Measurements from ENCODE around the gene JUP. TPM values are rescaled to one million over a fixed set of nuclear protein-coding genes. Genes with fewer than 3 reads are reported as not detected.
A peak's percentile ranks its signal among the peaks of the same experiment; 100 is the strongest.

Gene JUP
- total RNA-seq, 1 experiment from 2014 or later = 0.50 TPM

GRCh38 chr17:41717408-41718286 lies 68.9 kb downstream of the JUP start:
- peak; percentile 87 for DNase-seq (ENCODE audit: low read depth, low spot score)
- in situ Hi-C loops (cut with HindIII; ENCODE audit: low pct_unique_long_range_greater_than_20kb, low sequenced_read_pairs) = no loop called here

GRCh38 chr17:41711669-41712400 lies 74.7 kb downstream of the JUP start, which contains the start of gene GAST:
TSS of gene GAST (plus strand) at chr17:41712331. CDS start at chr17:41715437, 3,106 bp downstream.
- in situ Hi-C loops (cut with HindIII; ENCODE audit: low pct_unique_long_range_greater_than_20kb, low sequenced_read_pairs) = no loop called here
- no peak for DNase-seq (ENCODE audit: low read depth, low spot score)

DNA sequence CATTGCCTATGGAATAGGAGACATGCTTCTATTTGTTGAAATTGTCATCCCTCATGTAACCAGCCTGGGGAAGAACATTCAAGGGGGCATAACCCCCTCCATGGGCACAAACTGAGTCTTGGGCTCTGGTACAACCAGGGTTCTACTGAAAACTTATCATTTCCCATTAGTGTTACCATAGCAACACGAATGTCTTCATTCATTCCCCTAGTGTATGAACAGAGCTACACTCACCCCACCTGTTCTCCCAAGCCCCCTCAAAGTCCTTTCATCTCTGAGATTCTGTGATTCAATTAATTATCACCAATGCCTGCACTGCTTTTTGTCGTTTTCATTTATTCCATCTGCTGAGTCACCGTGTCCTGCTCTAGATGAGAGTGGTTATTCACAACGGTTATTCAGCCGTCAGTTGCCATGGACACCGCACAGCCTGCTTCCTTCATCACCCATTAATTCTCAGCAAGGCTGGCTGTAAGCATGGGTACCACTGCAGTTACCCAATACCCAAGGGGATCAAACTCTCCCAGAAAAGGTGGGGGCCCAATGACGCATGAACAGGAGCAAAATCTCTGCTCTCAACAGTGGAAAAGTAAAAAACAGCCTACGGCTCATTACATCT lies 75.9 kb downstream of the JUP start:
- peak; percentile 17 for DNase-seq (ENCODE audit: low read depth, low spot score)
- in situ Hi-C loops (cut with HindIII; ENCODE audit: low pct_unique_long_range_greater_than_20kb, low sequenced_read_pairs) = no loop called here

- in situ Hi-C loops (cut with HindIII; ENCODE audit: low pct_unique_long_range_greater_than_20kb, low sequenced_read_pairs) = no loop called here
- no peak for DNase-seq (ENCODE audit: low read depth, low spot score)
Measured at GRCh38 chr17:41707803-41708669, 78.5 kb downstream of the JUP start.

DNA sequence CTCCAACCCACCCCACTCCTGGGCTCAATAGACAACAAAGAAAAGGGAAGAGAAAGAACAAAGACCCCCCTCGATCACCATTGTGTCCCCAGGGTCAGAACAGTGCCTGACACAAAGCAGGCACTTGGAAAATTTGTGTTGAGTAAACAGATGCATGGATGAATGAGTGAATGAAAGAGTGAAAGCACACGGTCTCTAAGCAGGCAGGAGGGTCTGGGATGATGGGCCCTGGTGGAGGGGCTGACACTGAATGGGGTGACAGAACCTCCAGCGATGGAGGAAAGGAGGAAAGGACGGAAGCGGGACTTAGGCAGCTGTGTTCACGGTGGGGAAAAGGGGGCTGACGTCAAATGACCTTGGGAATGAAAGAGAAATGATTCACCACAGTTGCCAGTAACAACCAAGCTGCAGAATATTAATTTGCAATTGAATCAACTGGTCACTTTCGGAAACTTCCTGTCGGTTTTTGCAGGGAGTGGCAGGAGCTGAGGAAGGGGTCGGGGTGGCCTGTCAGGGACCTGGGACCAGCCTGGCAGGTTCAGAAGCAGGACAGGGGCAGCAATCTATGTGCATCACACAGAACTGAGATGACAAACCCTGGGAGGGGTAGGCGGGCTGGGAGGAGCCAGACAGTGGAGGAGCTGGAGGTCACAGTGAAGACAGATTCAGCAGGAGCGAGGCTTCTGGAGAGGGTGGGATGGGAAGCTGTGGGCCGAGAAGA lies 81.1 kb downstream of the JUP start:
- in situ Hi-C loops (cut with HindIII; ENCODE audit: low pct_unique_long_range_greater_than_20kb, low sequenced_read_pairs) = no loop called here

More for the DNA sequence above, 81.1 kb downstream of the JUP start:
- DNase-seq (ENCODE audit: low read depth, low spot score) = no peak

Small RNA genes lying within 50 kb of the gene (small RNA-seq; reads per million reads assigned to genes)
- 0 reads per million in 2 experiments for gene RN7SL399P
- gene RNA5SP442 = 0 to 3.7 reads per million in 2 experiments

Other genes with a start within 250 kb of the JUP start
- gene KRT9, start 214.7 kb downstream of the JUP start, total RNA-seq (2014; rRNA removed; shearing (Covaris generic)) = not detected in 2 replicates
- gene KRT14, start 199.8 kb downstream of the JUP start, total RNA-seq (2014; rRNA removed; shearing (Covaris generic)) = not detected in 2 replicates
- gene KRT16, start 173.9 kb downstream of the JUP start, total RNA-seq (2014; rRNA removed; shearing (Covaris generic)) = not detected in 2 replicates
- not detected in 2 replicates for gene KRT17, start 162.1 kb downstream of the JUP start, total RNA-seq (2014; rRNA removed; shearing (Covaris generic))
- 129 and 155 TPM in 2 replicates for gene EIF1, start 97.8 kb downstream of the JUP start, total RNA-seq (2014; rRNA removed; shearing (Covaris generic))
- not detected in 2 replicates for gene GAST, start 74.4 kb downstream of the JUP start, total RNA-seq (2014; rRNA removed; shearing (Covaris generic))
- gene HAP1, start 52.1 kb downstream of the JUP start, total RNA-seq (2014; rRNA removed; shearing (Covaris generic)) = 0.40 and 0.53 TPM in 2 replicates
- 29.9 and 31.2 TPM in 2 replicates for gene P3H4, start 25.2 kb upstream of the JUP start, total RNA-seq (2014; rRNA removed; shearing (Covaris generic))
- 236 and 244 TPM in 2 replicates for gene FKBP10, start 26.3 kb upstream of the JUP start, total RNA-seq (2014; rRNA removed; shearing (Covaris generic))
- 86.3 and 92.7 TPM in 2 replicates for gene NT5C3B, start 49.5 kb upstream of the JUP start, total RNA-seq (2014; rRNA removed; shearing (Covaris generic))
- not detected in 2 replicates for gene KLHL10, start 51.1 kb upstream of the JUP start, total RNA-seq (2014; rRNA removed; shearing (Covaris generic))
- gene KLHL11, start 78.7 kb upstream of the JUP start, total RNA-seq (2014; rRNA removed; shearing (Covaris generic)) = 18.5 and 19.7 TPM in 2 replicates
- 112 and 113 TPM in 2 replicates for gene ACLY, start 132.2 kb upstream of the JUP start, total RNA-seq (2014; rRNA removed; shearing (Covaris generic))
- gene ODAD4, start 143.9 kb upstream of the JUP start, total RNA-seq (2014; rRNA removed; shearing (Covaris generic)) = 0.98 and 1.3 TPM in 2 replicates
- 103 and 104 TPM in 2 replicates for gene CNP, start 180.1 kb upstream of the JUP start, total RNA-seq (2014; rRNA removed; shearing (Covaris generic))
- 81.1 and 85.9 TPM in 2 replicates for gene DNAJC7, start 230.7 kb upstream of the JUP start, total RNA-seq (2014; rRNA removed; shearing (Covaris generic))
- 25.8 and 32.6 TPM in 2 replicates for gene NKIRAS2, start 233.4 kb upstream of the JUP start, total RNA-seq (2014; rRNA removed; shearing (Covaris generic))

Data from SK-MEL-5 (cell line).